GM10248 (cell line): ENCODE data around the gene OR5B3.

ENCODE experiments used
- CTCF ChIA-PET: fragments of 300-600 bp; sonication (Branson Sonifier 250); formaldehyde crosslinking; extraction: SDS; loops from one replicate; lab custom pipeline; 2021; ENCODE audit warnings: antibody characterized with exemption; lab: Yijun Ruan, JAX
- POLR2A ChIA-PET: fragments of 350-650 bp; sonication (Branson Sonifier 250); formaldehyde crosslinking; extraction: SDS; loops from one replicate; lab custom pipeline; 2020; ENCODE audit warnings: antibody characterized with exemption; lab: Yijun Ruan, JAX
- DNase-seq: peaks from one replicate; pipeline ENCODE4 v3.0.0; 2012; ENCODE audit errors: extremely low spot score
- TF ChIP-seq, protein P1 (sequence below): IDR thresholded peaks from 2 replicates; pipeline ENCODE4 v1.5.1; 2012; ENCODE audit warnings: mild to moderate bottlenecking, low read depth; ENCODE audit errors: extremely low read depth, missing control alignments, control extremely low read depth

OR5B3 gene

DNA sequence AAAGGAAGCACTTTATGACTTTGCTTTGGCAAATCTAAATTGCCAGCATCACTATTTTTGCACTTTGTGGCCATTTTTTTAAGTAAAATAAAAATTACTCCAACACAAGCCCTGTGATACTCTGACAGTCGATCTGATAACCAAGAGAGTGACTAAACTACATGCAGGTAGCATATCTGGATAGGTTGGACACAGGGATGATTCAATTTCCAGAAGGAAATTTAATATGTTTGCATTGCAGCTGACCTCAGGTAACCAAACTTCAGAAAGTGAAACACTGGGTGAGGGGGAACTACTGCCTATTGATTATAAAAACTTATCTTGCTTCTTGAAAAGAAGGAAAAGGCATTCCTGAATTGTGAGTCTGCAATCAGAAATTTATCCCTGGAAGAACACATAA is 13.9 kb downstream of the OR5B3 start:
- ChIA-PET POLR2A (no interaction called here), CTCF (no interaction called here)
- TF ChIP-seq, protein P1, sequence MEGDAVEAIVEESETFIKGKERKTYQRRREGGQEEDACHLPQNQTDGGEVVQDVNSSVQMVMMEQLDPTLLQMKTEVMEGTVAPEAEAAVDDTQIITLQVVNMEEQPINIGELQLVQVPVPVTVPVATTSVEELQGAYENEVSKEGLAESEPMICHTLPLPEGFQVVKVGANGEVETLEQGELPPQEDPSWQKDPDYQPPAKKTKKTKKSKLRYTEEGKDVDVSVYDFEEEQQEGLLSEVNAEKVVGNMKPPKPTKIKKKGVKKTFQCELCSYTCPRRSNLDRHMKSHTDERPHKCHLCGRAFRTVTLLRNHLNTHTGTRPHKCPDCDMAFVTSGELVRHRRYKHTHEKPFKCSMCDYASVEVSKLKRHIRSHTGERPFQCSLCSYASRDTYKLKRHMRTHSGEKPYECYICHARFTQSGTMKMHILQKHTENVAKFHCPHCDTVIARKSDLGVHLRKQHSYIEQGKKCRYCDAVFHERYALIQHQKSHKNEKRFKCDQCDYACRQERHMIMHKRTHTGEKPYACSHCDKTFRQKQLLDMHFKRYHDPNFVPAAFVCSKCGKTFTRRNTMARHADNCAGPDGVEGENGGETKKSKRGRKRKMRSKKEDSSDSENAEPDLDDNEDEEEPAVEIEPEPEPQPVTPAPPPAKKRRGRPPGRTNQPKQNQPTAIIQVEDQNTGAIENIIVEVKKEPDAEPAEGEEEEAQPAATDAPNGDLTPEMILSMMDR = no peak
- DNase-seq = no peak

DNA sequence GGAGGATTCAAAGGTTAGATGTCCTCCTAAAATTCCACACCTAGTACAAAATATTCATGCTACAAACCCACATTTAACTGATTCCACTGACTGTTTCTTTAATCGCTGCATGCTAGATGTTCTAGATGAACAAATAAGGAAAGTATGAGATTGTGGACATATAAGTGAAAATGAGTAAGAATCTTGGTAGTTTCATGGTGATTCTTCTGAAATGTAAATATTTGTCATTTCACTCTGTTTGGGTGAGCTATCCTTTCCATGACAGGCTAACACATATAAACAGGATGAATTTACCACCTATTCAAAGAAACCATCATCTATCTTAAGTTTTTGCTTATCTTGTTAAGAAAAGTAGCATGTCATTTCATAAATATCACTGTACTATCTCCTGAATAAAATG is 14.8 kb downstream of the OR5B3 start:
- ChIA-PET POLR2A (no interaction called here), CTCF (no interaction called here)
- TF ChIP-seq, protein P1 = no peak
- no peak for DNase-seq

DNA sequence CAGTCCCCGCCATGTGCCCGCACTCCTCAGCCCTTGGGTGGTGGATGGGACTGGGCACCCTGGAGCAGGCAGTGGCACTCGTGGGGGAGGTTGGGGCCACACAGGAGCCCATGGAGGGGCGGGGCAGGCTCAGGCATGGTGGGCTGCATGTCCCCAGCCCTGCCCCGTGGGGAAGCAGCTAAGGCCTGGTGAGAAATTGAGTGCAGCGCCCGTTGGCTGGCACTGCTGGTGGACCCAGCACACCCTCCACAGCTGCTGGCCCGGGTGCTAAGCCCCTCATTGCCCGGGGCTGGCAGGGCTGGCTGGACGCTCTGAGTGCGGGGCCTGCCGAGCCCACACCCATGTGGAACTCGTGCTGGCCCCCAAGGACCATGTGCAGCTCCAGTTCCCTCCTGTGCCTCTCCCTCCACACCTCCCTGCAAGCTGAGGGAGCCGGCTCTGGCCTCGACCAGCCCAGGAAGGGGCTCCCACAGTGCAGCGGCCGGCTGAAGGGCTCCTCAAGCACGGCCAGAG is 16.1 kb downstream of the OR5B3 start:
- DNase-seq = no peak
- POLR2A ChIA-PET = no interaction called here
- CTCF ChIA-PET = no interaction called here
- TF ChIP-seq, protein P1 = no peak

DNA sequence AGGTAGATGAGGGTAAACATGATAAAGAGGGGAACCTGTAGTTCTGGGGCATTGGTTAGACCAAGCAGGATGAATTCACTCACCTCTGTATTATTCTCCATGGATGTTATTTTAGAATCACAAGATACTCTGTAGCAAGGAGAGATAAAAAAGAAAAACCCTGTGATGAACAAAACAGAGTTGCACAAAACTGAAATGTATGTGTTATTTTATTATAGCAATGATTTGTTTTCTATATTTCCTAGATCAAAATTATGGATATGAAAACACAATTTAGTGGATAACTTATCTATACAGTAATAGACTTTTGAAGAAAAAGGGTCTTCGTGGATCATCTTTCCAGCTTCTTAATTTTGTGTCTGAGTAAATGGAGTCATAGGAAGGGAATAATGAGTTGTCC is 47.7 kb downstream of the OR5B3 start, which contains the start of gene OR5B17:
OR5B17 (minus strand) TSS at position 101 of the 400 bp plus-strand sequence; CDS start at position 101, 0 bp downstream.
- ChIA-PET CTCF (no interaction called here), POLR2A (no interaction called here)
- TF ChIP-seq, protein P1 = no peak
- no peak for DNase-seq

DNA sequence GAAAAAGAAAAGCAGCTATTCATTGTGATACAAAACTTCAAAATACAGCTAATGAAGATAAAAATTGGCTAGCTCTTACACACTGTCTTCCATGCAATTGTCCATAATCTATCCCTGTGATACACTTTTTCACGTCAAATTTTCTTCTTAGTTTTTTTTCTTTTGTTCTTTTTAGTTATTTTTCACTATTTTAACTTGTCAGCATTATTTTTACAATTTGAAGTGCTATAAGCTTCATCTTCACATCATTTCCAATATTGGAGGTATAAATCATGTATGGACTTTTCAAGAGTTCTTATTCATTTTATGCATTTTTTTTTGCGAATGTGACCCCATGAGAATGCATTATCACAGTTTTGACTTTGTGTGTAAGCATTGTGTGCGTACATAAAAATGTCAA is 51.9 kb downstream of the OR5B3 start:
- CTCF ChIA-PET = no interaction called here
- POLR2A ChIA-PET = no interaction called here
- TF ChIP-seq, protein P1 = no peak
- DNase-seq = no peak
